Gastrocnemius medialis (tissue), 4 donors: ENCODE results near the gene DROSHA. TPM values are rescaled to one million over a fixed set of nuclear protein-coding genes. Genes with fewer than 3 reads are reported as not detected.

Source experiments
- ATAC-seq, 2 donors: fragments of 150-250 bp; one replicate each; pipeline ENCODE4 v1.9.1; 2016
- DNase-seq, 2 donors: peaks; one replicate each; pipeline ENCODE4 v3.0.0-alpha.2; 2019
- H3K27ac ChIP-seq, 4 donors: fragments of 200-600 bp; sonication (generic); 1 replicate in 1 of 4; 2 replicates in 3 of 4; pipeline ENCODE4 v1.5.1; 2016 to 2018; ENCODE audit warnings: mild to moderate bottlenecking in 2 of 4, moderate library complexity in 1 of 4
- H3K27me3 ChIP-seq, 3 donors: fragments of 200-600 bp; sonication (generic) in 2 of 3; 1 replicate in 1 of 3; 2 replicates in 2 of 3; pipeline versions ENCODE4 v1.5.1 to v1.6.0; 2016 to 2019; ENCODE audit warnings: mild to moderate bottlenecking in 1 of 3, moderate library complexity in 1 of 3
- H3K36me3 ChIP-seq, 2 donors: fragments of 200-600 bp; sonication (generic) in 1 of 2; one replicate each; pipeline ENCODE4 v1.5.1; 2017 to 2018
- H3K4me1 ChIP-seq, 2 donors: fragments of 200-600 bp; sonication (generic) in 1 of 2; one replicate each; pipeline ENCODE4 v1.5.1; 2016 to 2017; ENCODE audit warnings: mild to moderate bottlenecking in 2 of 2
- H3K4me3 ChIP-seq, 4 donors: fragments of 200-600 bp; sonication (generic) in 3 of 4; 1 replicate in 1 of 4; 2 replicates in 3 of 4; pipeline ENCODE4 v1.5.1; 2016 to 2019; ENCODE audit warnings: mild to moderate bottlenecking in 2 of 4
- H3K9me3 ChIP-seq, 3 donors: fragments of 200-600 bp; sonication (generic) in 2 of 3; 1 replicate in 1 of 3; 2 replicates in 2 of 3; pipeline ENCODE4 v1.5.1; 2016 to 2019
- POLR2A ChIP-seq, 2 donors: fragments of 450-650 bp; IDR thresholded peaks; one replicate each; pipeline ENCODE4 v1.6.1; 2017; ENCODE audit warnings: antibody characterized with exemption in 2 of 2, mild to moderate bottlenecking in 2 of 2, moderate library complexity in 2 of 2
- in situ Hi-C, 4 donors: fragments of 200-750 bp; cut with MboI; loops; one replicate each; pipeline versions ENCODE4 v1.15.0 to v1.8.0; 2017; ENCODE audit warnings: low sequenced_read_pairs in 4 of 4
- intact Hi-C: fragments of 100-400 bp; cut with DNase I; formaldehyde crosslinking; loops from one replicate; pipeline ENCODE4 v1.15.1; 2023; ENCODE audit warnings: low total_unique reads
- total RNA-seq, 4 donors: library from RNA; depleted of rRNA; stranded (reverse); fragments of >200 nt; gene quantifications; one replicate each; pipeline versions ENCODE4 v1.1.0 to v1.2.3, GENCODE V29; 2016
- TF ChIP-seq, protein P1 (sequence below), 5 experiments: fragments of 450-650 bp in 3 of 5; fragments of 200-600 bp in 2 of 5; sonication (generic) in 2 of 5; IDR thresholded peaks in 4 of 5; conservative IDR thresholded peaks in 1 of 5; 1 replicate in 4 of 5; 2 replicates in 1 of 5; pipeline ENCODE4 v1.5.1; 2016 to 2019; ENCODE audit warnings: antibody characterized with exemption in 5 of 5, mild to moderate bottlenecking in 3 of 5, moderate library complexity in 3 of 5

Gene DROSHA
- total RNA-seq, 4 donors from 2014 or later: 9.2 to 28.8 (median 28.4) TPM

DNA sequence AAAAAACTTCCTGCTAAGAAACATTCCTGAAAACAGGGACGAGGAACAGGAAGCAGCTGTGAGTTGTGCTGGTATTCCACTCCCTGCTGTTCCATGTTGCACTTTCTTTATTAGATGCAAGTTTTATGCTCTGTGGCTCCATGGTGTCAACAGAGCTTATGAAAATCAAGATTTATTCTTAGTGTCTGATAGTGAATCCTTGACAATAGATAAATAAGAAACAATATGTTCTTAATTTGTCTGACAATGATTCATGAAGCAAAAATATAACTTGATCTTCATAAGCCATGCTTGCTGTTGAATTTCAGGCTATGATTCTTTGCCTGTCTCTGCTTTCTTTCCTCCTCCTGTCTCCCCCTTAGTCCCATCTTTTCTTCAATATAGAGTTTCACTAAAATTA, 119.6 kb downstream of the DROSHA start:
- Histone ChIP-seq H3K4me3 (no peak overlapping the region), H3K36me3 (peaks cover 0 to 37% of the 10 kb centered on the region in 2 donors), H3K27ac (no peak overlapping the region), H3K4me1 (no peaks in the 10 kb centered on the region), H3K27me3 (no peaks in the 10 kb centered on the region), H3K9me3 (no peaks in the 10 kb centered on the region)
- DNase-seq (no peak), ATAC-seq (no peak)
- intact Hi-C loops: no loop called here
- in situ Hi-C loops: no loop called here
- no peak for TF ChIP-seq POLR2A (IDR thresholded peaks at IDR 0.05)
- TF ChIP-seq, protein P1, sequence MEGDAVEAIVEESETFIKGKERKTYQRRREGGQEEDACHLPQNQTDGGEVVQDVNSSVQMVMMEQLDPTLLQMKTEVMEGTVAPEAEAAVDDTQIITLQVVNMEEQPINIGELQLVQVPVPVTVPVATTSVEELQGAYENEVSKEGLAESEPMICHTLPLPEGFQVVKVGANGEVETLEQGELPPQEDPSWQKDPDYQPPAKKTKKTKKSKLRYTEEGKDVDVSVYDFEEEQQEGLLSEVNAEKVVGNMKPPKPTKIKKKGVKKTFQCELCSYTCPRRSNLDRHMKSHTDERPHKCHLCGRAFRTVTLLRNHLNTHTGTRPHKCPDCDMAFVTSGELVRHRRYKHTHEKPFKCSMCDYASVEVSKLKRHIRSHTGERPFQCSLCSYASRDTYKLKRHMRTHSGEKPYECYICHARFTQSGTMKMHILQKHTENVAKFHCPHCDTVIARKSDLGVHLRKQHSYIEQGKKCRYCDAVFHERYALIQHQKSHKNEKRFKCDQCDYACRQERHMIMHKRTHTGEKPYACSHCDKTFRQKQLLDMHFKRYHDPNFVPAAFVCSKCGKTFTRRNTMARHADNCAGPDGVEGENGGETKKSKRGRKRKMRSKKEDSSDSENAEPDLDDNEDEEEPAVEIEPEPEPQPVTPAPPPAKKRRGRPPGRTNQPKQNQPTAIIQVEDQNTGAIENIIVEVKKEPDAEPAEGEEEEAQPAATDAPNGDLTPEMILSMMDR (IDR thresholded peaks at IDR 0.05 in 4 of 5, conservative IDR thresholded peaks at IDR 0.05 in 1 of 5): no peak

DNA sequence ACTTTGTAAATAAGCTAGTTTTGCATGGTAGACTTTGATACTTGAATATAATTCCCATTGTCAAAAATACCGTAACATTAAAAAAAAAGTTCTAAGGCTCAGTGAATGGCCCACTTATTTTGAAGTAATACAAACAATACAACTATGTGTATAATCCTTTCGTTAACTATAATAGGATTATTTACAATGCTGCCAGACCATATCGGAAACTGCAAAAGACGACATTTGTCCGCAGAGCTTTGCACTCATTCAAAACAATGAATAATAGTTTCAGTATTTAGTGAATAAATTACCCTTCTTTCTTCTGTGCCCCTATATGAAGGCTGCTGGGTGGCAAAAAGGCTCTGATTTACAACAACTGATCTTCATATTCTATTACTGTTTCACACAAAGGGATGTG, 121.8 kb downstream of the DROSHA start:
- Histone ChIP-seq H3K9me3 (no peaks in the 10 kb centered on the region), H3K36me3 (peaks cover 0 to 41% of the 10 kb centered on the region in 2 donors), H3K27ac (no peak overlapping the region), H3K4me1 (no peaks in the 10 kb centered on the region), H3K4me3 (no peak overlapping the region), H3K27me3 (no peaks in the 10 kb centered on the region)
- TF ChIP-seq, protein P1 (IDR thresholded peaks at IDR 0.05 in 4 of 5, conservative IDR thresholded peaks at IDR 0.05 in 1 of 5): no peak
- TF ChIP-seq POLR2A (IDR thresholded peaks at IDR 0.05): no peak
- ATAC-seq: no peak
- in situ Hi-C loops (no loop called here), intact Hi-C loops (no loop called here)
- DNase-seq: no peak

DNA sequence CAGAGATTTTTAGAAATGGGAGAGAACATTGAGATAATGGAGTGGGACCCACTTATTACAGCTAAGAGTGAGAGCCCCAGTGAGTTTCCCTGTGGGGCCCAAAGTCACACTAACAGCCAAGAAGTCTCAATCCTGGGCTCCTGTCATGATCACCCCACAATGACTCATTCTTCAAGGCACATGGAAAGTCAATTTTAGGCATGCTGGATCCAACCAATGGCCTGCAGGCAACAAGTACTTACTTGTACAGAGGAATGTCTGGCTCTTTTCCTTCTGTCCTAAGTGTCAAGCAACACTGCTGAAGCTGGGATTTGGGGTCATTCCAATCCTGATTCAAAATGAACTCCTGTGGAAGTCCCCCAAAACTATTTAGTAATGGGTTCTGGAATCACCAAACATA, 123.1 kb downstream of the DROSHA start:
- no peak overlapping the region for H3K4me3 ChIP-seq
- intact Hi-C loops: no loop called here
- no peaks in the 10 kb centered on the region for H3K27me3 ChIP-seq
- no peak for DNase-seq
- peaks cover 0 to 54% of the 10 kb centered on the region in 2 donors for H3K36me3 ChIP-seq
- no peak overlapping the region for H3K27ac ChIP-seq
- no peaks in the 10 kb centered on the region for H3K9me3 ChIP-seq
- TF ChIP-seq, protein P1 (IDR thresholded peaks at IDR 0.05 in 4 of 5, conservative IDR thresholded peaks at IDR 0.05 in 1 of 5): no peak
- no peak for TF ChIP-seq POLR2A (IDR thresholded peaks at IDR 0.05)
- in situ Hi-C loops: no loop called here
- ATAC-seq: no peak
- H3K4me1 ChIP-seq: no peaks in the 10 kb centered on the region

DNA sequence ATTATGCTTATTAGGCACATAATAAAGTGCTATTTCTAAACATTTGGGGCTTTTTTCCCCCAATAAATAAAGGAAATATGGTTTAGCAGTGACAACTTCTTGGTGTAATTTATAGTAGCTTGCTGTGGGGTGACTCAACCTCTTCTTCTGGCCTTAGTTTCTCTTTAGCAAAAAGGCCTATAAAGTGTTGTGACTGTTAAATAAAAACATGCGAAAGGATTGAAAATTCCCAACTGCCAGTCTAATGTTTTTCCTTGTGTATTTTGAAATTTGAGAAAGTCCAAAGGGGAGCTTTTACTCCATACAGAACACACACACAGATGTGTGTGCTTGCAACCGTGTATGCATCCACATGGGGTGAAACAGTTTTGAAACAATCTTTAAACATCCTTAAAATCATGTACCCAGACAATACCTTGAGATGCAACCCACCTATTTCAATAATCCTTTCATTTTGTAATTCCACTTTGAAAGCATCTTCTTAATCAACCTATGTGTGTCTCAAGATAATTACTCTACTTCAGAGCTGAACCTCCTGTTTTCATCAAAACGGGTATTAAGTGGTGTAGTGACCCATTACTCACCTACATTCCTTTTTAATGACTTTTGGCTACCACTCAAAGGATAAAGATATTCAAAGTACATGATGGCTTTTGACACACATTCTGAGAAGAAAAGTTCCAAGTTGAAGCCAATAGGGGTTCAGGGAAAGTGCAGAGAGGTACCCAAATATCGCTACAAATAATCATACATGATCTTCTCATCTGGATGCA, 123.8 kb downstream of the DROSHA start:
- H3K4me3 ChIP-seq: no peak overlapping the region
- ATAC-seq (no peak), DNase-seq (no peak)
- H3K27me3 ChIP-seq: no peaks in the 10 kb centered on the region
- peaks cover 0 to 61% of the 10 kb centered on the region in 2 donors for H3K36me3 ChIP-seq
- intact Hi-C loops: no loop called here
- H3K4me1 ChIP-seq: no peaks in the 10 kb centered on the region
- H3K9me3 ChIP-seq: no peaks in the 10 kb centered on the region
- H3K27ac ChIP-seq: no peak overlapping the region
- in situ Hi-C loops: no loop called here
- TF ChIP-seq, protein P1 (IDR thresholded peaks at IDR 0.05 in 4 of 5, conservative IDR thresholded peaks at IDR 0.05 in 1 of 5): no peak
- TF ChIP-seq POLR2A (IDR thresholded peaks at IDR 0.05): no peak
